WTC11 (cell line): Measurements from ENCODE around the gene DRC1. TPM values are rescaled to one million over a fixed set of nuclear protein-coding genes. Genes with fewer than 3 reads are reported as not detected.

Source experiments
- ATAC-seq: fragments of 200-7000 bp; cut with Tn5 transposase; 2 replicates; pipeline ENCODE4 v1.10.0; 2021; ENCODE audit warnings: mild to moderate bottlenecking, moderate library complexity
- CTCF ChIA-PET: fragments of 300-600 bp; sonication (Branson Sonifier 250); formaldehyde crosslinking; loops from one replicate; lab custom pipeline; 2021; ENCODE audit warnings: antibody characterized with exemption; lab: Charles Lee
- POLR2A ChIA-PET: fragments of 350-600 bp; sonication (Branson Sonifier 250); formaldehyde crosslinking; loops from one replicate; lab custom pipeline; 2021; ENCODE audit warnings: antibody characterized with exemption; lab: Charles Lee
- DNase-seq: peaks from one replicate; pipeline ENCODE4 v3.0.0; 2021; ENCODE audit warnings: low spot score
- H3K27ac Mint-ChIP-seq: 2 replicates; pipeline ENCODE4 v1.8.0; 2021; ENCODE audit warnings: mixed read lengths
- H3K27me3 Mint-ChIP-seq: 2 replicates; pipeline ENCODE4 v1.8.0; 2021; ENCODE audit warnings: low read depth, mild to moderate bottlenecking, moderate library complexity, mixed read lengths
- H3K36me3 Mint-ChIP-seq: 2 replicates; pipeline ENCODE4 v1.8.0; 2021; ENCODE audit warnings: mixed read lengths
- H3K4me1 Mint-ChIP-seq: 2 replicates; pipeline ENCODE4 v1.8.0; 2022; ENCODE audit warnings: mixed read lengths
- H3K4me3 Mint-ChIP-seq: 2 replicates; pipeline ENCODE4 v1.8.0; 2021; ENCODE audit warnings: mild to moderate bottlenecking, moderate library complexity, mixed read lengths
- H3K9me3 Mint-ChIP-seq: 2 replicates; pipeline ENCODE4 v1.8.0; 2021; ENCODE audit warnings: mixed read lengths
- CREB1 ChIP-seq: sonication (generic); formaldehyde crosslinking; IDR thresholded peaks from 2 replicates; pipeline ENCODE4 v1.8.0; 2023; ENCODE audit warnings: mild to moderate bottlenecking, missing genetic modification reagents
- EMX1 ChIP-seq: fragments of 250-450 bp; sonication (Bioruptor Pico); IDR thresholded peaks from 2 replicates; pipeline ENCODE4 v1.8.0; 2021; ENCODE audit warnings: mild to moderate bottlenecking
- ESRRA ChIP-seq: sonication (generic); formaldehyde crosslinking; IDR thresholded peaks from 2 replicates; pipeline ENCODE4 v1.8.1; 2022; ENCODE audit warnings: mild to moderate bottlenecking, missing genetic modification reagents, borderline replicate concordance
- FOXK1 ChIP-seq: sonication (generic); formaldehyde crosslinking; IDR thresholded peaks from 2 replicates; pipeline ENCODE4 v1.8.0; 2022; ENCODE audit warnings: mild to moderate bottlenecking, moderate library complexity, missing genetic modification reagents
- HMGA2 ChIP-seq: fragments of 250-450 bp; sonication (Bioruptor Pico); IDR thresholded peaks from 2 replicates; pipeline ENCODE4 v1.4.0; 2021; ENCODE audit warnings: mild to moderate bottlenecking, moderate library complexity
- JUN ChIP-seq: sonication (generic); formaldehyde crosslinking; IDR thresholded peaks from 2 replicates; pipeline ENCODE4 v1.8.0; 2023; ENCODE audit warnings: mild to moderate bottlenecking, missing genetic modification reagents
- NR2C2 ChIP-seq: sonication (generic); formaldehyde crosslinking; IDR thresholded peaks from 2 replicates; pipeline ENCODE4 v1.8.0; 2022; ENCODE audit warnings: mild to moderate bottlenecking, missing genetic modification reagents
- OVOL2 ChIP-seq: fragments of 250-450 bp; sonication (Bioruptor Pico); IDR thresholded peaks from 2 replicates; pipeline ENCODE4 v1.9.0; 2021; ENCODE audit warnings: mild to moderate bottlenecking, borderline replicate concordance
- RELA ChIP-seq: sonication (generic); formaldehyde crosslinking; IDR thresholded peaks from 2 replicates; pipeline ENCODE4 v1.8.1; 2022; ENCODE audit warnings: missing genetic modification reagents, mild to moderate bottlenecking, borderline replicate concordance
- STAT6 ChIP-seq: sonication (generic); formaldehyde crosslinking; conservative IDR thresholded peaks from 2 replicates; pipeline ENCODE4 v1.8.1; 2023; ENCODE audit warnings: mild to moderate bottlenecking, low read depth, missing genetic modification reagents, moderate library complexity
- TEAD4 ChIP-seq: sonication (generic); formaldehyde crosslinking; IDR thresholded peaks from 2 replicates; pipeline ENCODE4 v1.8.0; 2022; ENCODE audit warnings: mild to moderate bottlenecking, missing genetic modification reagents
- TP53 ChIP-seq: sonication (generic); formaldehyde crosslinking; IDR thresholded peaks from 2 replicates; pipeline ENCODE4 v1.8.1; 2023; ENCODE audit warnings: mild to moderate bottlenecking, missing genetic modification reagents
- ZNF121 ChIP-seq: sonication (generic); formaldehyde crosslinking; IDR thresholded peaks from 2 replicates; pipeline ENCODE4 v1.8.0; 2023; ENCODE audit warnings: missing genetic modification reagents
- ZNF219 ChIP-seq: sonication (generic); formaldehyde crosslinking; IDR thresholded peaks from 2 replicates; pipeline ENCODE4 v1.8.0; 2023; ENCODE audit warnings: missing genetic modification reagents, mild to moderate bottlenecking, borderline replicate concordance
- ZNF317 ChIP-seq: sonication (generic); formaldehyde crosslinking; IDR thresholded peaks from 2 replicates; pipeline ENCODE4 v1.8.1; 2023; ENCODE audit warnings: low read depth, mild to moderate bottlenecking, moderate library complexity, missing genetic modification reagents, borderline replicate concordance
- ZNF396 ChIP-seq: fragments of 250-450 bp; sonication (Bioruptor Pico); IDR thresholded peaks from 2 replicates; pipeline ENCODE4 v1.8.0; 2021; ENCODE audit warnings: mild to moderate bottlenecking, moderate library complexity, borderline replicate concordance
- ZNF416 ChIP-seq: fragments of 250-450 bp; sonication (Bioruptor Pico); IDR thresholded peaks from 2 replicates; pipeline ENCODE4 v1.9.0; 2021; ENCODE audit warnings: mild to moderate bottlenecking, inconsistent platforms
- ZNF671 ChIP-seq: fragments of 250-450 bp; sonication (Bioruptor Pico); IDR thresholded peaks from 2 replicates; pipeline ENCODE4 v1.8.0; 2021; ENCODE audit warnings: mild to moderate bottlenecking
- total RNA-seq: library from RNA; stranded (reverse); gene quantifications from 3 replicates; pipeline ENCODE4 v1.2.3, GENCODE V29; 2021
- TF ChIP-seq, protein P1 (sequence below): sonication (generic); formaldehyde crosslinking; conservative IDR thresholded peaks from 2 replicates; pipeline ENCODE4 v1.8.1; 2022; ENCODE audit warnings: mild to moderate bottlenecking, missing genetic modification reagents
- TF ChIP-seq, protein P2 (sequence below): fragments of 250-450 bp; sonication (Bioruptor Pico); IDR thresholded peaks from 2 replicates; pipeline ENCODE4 v1.9.0; 2021; ENCODE audit warnings: mild to moderate bottlenecking
- TF ChIP-seq, protein P3 (sequence below): sonication (generic); formaldehyde crosslinking; IDR thresholded peaks from 2 replicates; pipeline ENCODE4 v1.8.0; 2022; ENCODE audit warnings: mild to moderate bottlenecking, missing genetic modification reagents
- TF ChIP-seq, protein P4 (sequence below): sonication (generic); formaldehyde crosslinking; IDR thresholded peaks from 2 replicates; pipeline ENCODE4 v1.8.0; 2023; ENCODE audit warnings: missing genetic modification reagents
- TF ChIP-seq, protein P5 (sequence below): fragments of 200-600 bp; IDR thresholded peaks from 2 replicates; pipeline ENCODE4 v1.8.0; 2022; ENCODE audit warnings: antibody characterized with exemption

The DRC1 gene
- total RNA-seq, 1 experiment from 2014 or later = 0.55 TPM

GRCh38 chr2:26448651-26449050 is 46.9 kb downstream of the DRC1 start:
- Mint-ChIP-seq H3K4me1 (no peaks in the 10 kb centered on the region), H3K27me3 (no peaks in the 10 kb centered on the region), H3K27ac (no peak overlapping the region), H3K4me3 (no peak overlapping the region), H3K9me3 (peaks cover 7% of the 10 kb centered on the region), H3K36me3 (no peaks in the 10 kb centered on the region)
- ChIA-PET CTCF (no interaction called here), POLR2A (no interaction called here)
- no peak for ATAC-seq
- TF ChIP-seq CREB1 (CRISPR knock-in tag) (no peak), TEAD4 (CRISPR knock-in tag) (no peak), ZNF121 (no peak)
- no peak for DNase-seq

DNA sequence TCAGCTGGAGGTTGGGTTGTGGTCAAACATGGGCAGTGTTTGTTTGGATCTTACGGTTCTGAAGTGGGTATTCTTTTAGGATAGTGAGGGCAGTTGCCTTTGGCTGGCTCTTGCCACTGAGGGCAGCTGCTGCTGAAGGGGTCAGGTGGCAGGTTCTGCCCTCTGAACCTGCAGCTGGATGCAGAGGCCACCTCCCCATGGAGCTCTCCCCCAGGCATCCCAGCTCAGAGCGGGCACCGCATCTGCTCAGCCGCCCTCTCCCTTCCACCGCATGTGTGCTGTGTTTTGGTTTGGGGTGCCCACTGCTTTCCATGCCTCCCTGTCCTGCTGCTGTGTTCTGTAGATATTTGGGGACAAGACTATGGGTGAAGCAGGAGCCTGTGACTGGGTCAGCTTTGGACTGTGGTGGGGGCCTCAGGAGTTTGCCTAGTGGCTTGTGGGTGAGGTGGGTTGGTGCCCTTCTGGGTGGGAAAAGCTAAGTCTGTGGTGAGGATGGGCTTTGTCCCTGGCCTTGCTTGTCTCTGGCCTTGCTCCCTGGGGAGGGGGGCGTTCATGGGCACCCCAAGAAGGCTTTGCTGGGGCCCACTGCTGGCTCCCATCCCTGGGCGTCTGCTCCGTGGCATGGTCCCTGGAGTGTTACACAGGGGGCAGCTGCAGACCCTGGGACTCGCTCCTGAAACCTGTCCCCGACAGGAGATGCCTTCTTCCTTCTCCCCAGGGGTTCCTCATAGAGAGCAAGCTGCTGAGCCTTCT is 47.7 kb downstream of the DRC1 start:
- ATAC-seq (no peak), DNase-seq (no peak)
- Mint-ChIP-seq H3K4me3 (no peak overlapping the region), H3K9me3 (peaks cover 7% of the 10 kb centered on the region), H3K27ac (no peak overlapping the region), H3K36me3 (no peaks in the 10 kb centered on the region), H3K4me1 (no peaks in the 10 kb centered on the region), H3K27me3 (no peaks in the 10 kb centered on the region)
- ChIA-PET CTCF (no interaction called here), POLR2A (no interaction called here)
- no peak for TF ChIP-seq ESRRA (CRISPR knock-in tag)
- TF ChIP-seq, protein P1, sequence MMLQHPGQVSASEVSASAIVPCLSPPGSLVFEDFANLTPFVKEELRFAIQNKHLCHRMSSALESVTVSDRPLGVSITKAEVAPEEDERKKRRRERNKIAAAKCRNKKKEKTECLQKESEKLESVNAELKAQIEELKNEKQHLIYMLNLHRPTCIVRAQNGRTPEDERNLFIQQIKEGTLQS (CRISPR knock-in tag) = no peak

DNA sequence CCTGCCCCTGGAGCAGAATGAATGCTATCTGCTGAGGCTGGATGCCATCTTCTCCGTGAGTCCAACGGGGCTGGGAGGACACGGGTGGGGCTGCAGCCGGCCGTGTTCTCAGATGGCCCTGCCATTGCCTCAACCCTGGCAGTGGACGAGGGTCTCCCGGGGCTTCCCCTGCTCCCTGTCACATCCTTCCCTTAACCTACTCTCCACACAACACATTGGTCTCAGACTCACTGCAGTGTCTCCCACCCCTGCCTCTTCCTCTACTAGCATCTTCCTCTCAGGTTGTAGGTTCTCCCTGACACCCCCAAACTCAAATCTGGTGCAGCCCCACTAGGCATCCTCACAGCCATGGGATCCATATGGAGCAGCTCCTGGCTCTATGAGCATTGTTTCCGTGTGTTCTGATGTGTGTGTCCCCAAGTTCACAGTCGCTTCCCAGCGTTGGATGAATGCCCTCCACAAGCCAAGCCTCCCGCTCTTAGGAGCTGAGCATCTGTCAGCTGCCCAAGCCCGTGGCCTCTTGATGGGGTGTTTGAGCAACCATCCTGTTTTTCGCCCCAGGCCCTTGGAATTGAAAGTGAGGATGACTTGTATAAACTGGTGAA is 48.4 kb downstream of the DRC1 start:
- TF ChIP-seq OVOL2 (CRISPR knock-in tag) (no peak), FOXK1 (CRISPR knock-in tag) (no peak), TP53 (CRISPR knock-in tag) (no peak), ESRRA (CRISPR knock-in tag) (no peak), HMGA2 (CRISPR knock-in tag) (no peak), RELA (CRISPR knock-in tag) (no peak), STAT6 (no peak), EMX1 (CRISPR knock-in tag) (no peak), ZNF219 (CRISPR knock-in tag) (no peak), ZNF317 (no peak), ZNF396 (CRISPR knock-in tag) (no peak), ZNF671 (CRISPR knock-in tag) (no peak), ZNF416 (CRISPR knock-in tag) (no peak), NR2C2 (CRISPR knock-in tag) (no peak), JUN (CRISPR knock-in tag) (no peak)
- TF ChIP-seq, protein P2, sequence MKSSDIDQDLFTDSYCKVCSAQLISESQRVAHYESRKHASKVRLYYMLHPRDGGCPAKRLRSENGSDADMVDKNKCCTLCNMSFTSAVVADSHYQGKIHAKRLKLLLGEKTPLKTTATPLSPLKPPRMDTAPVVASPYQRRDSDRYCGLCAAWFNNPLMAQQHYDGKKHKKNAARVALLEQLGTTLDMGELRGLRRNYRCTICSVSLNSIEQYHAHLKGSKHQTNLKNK (CRISPR knock-in tag) = no peak
- TF ChIP-seq, protein P3, sequence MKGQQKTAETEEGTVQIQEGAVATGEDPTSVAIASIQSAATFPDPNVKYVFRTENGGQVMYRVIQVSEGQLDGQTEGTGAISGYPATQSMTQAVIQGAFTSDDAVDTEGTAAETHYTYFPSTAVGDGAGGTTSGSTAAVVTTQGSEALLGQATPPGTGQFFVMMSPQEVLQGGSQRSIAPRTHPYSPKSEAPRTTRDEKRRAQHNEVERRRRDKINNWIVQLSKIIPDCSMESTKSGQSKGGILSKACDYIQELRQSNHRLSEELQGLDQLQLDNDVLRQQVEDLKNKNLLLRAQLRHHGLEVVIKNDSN (CRISPR knock-in tag) = no peak
- TF ChIP-seq, protein P4, sequence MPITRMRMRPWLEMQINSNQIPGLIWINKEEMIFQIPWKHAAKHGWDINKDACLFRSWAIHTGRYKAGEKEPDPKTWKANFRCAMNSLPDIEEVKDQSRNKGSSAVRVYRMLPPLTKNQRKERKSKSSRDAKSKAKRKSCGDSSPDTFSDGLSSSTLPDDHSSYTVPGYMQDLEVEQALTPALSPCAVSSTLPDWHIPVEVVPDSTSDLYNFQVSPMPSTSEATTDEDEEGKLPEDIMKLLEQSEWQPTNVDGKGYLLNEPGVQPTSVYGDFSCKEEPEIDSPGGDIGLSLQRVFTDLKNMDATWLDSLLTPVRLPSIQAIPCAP (CRISPR knock-in tag) = no peak
- TF ChIP-seq, protein P5, sequence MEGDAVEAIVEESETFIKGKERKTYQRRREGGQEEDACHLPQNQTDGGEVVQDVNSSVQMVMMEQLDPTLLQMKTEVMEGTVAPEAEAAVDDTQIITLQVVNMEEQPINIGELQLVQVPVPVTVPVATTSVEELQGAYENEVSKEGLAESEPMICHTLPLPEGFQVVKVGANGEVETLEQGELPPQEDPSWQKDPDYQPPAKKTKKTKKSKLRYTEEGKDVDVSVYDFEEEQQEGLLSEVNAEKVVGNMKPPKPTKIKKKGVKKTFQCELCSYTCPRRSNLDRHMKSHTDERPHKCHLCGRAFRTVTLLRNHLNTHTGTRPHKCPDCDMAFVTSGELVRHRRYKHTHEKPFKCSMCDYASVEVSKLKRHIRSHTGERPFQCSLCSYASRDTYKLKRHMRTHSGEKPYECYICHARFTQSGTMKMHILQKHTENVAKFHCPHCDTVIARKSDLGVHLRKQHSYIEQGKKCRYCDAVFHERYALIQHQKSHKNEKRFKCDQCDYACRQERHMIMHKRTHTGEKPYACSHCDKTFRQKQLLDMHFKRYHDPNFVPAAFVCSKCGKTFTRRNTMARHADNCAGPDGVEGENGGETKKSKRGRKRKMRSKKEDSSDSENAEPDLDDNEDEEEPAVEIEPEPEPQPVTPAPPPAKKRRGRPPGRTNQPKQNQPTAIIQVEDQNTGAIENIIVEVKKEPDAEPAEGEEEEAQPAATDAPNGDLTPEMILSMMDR = no peak
- TF ChIP-seq, protein P1 (CRISPR knock-in tag) = no peak
- CTCF ChIA-PET = interaction anchor here (0.6 kb wide), 1 partner anchor 186 kb away, joined by 4 read pairs; no protein-coding TSS in a partner anchor
- H3K36me3 Mint-ChIP-seq = no peaks in the 10 kb centered on the region
- POLR2A ChIA-PET = no interaction called here
- peaks cover 7% of the 10 kb centered on the region for H3K9me3 Mint-ChIP-seq
- ATAC-seq (no peak), DNase-seq (no peak)
- no peaks in the 10 kb centered on the region for H3K4me1 Mint-ChIP-seq
- no peak overlapping the region for H3K4me3 Mint-ChIP-seq
- H3K27ac Mint-ChIP-seq = no peak overlapping the region
- H3K27me3 Mint-ChIP-seq = no peaks in the 10 kb centered on the region
